Erythroblast (primary cell): Measurements from ENCODE around the gene COPE.

Experiments used
- GATA1 ChIP-seq: IDR thresholded peaks from 2 replicates; pipeline ENCODE4 v1.6.1; 2011; ENCODE audit warnings: low read depth, mild to moderate bottlenecking, control low read depth, low read length, moderate library complexity
- POLR2A ChIP-seq: IDR thresholded peaks from 2 replicates; pipeline ENCODE4 v1.6.1; 2011; ENCODE audit warnings: mild to moderate bottlenecking, low read length

GRCh38 chr19:18850471-18851375 is 68.5 kb downstream of the COPE start:
- TF ChIP-seq POLR2A, result no peak
- TF ChIP-seq GATA1, result no peak
